H1 (cell line): ENCODE results near the gene ENTPD8. TPM values are rescaled to one million over a fixed set of nuclear protein-coding genes. Genes with fewer than 3 reads are reported as not detected.

Experiments used
- CTCF ChIA-PET: fragments of 300-600 bp; sonication (Branson Sonifier 250); formaldehyde crosslinking; loops from one replicate; lab custom pipeline; 2021; ENCODE audit not compliant: partially characterized antibody; lab: Charles Lee
- POLR2A ChIA-PET: fragments of 300-600 bp; sonication (Branson Sonifier 250); formaldehyde crosslinking; loops from one replicate; lab custom pipeline; 2021; ENCODE audit warnings: inconsistent platforms; ENCODE audit not compliant: partially characterized antibody; lab: Charles Lee
- DNase-seq, 2 experiments: peaks; one replicate each; pipeline versions ENCODE4 v3.0.0 to v3.0.0-alpha.2; 2010 to 2022; ENCODE audit warnings: low spot score in 2 of 2, low read depth in 1 of 2, mixed read lengths in 1 of 2
- FAIRE-seq: peaks from 2 replicates; lab custom pipeline; 2011; peaks lifted over from hg19 to GRCh38; lab: Jason Lieb, UNC
- H2AFZ ChIP-seq: 2 replicates; pipeline ENCODE4 v1.8.1; 2012; ENCODE audit warnings: low read length, inconsistent platforms
- H2AK5ac ChIP-seq: 2 replicates; pipeline ENCODE4 v1.6.1; 2013; ENCODE audit warnings: low read depth, low read length
- H2BK120ac ChIP-seq: replicated peaks from 2 replicates; pipeline ENCODE3; 2013; ENCODE audit warnings: low read depth, low read length, inconsistent platforms
- H2BK12ac ChIP-seq: 2 replicates; pipeline ENCODE4 v1.6.1; 2013; ENCODE audit warnings: low read depth, low read length
- H2BK15ac ChIP-seq: 2 replicates; pipeline ENCODE4 v1.6.1; 2013; ENCODE audit warnings: low read length
- H2BK20ac ChIP-seq: 2 replicates; pipeline ENCODE4 v1.6.1; 2013; ENCODE audit warnings: low read length
- H2BK5ac ChIP-seq: 2 replicates; pipeline ENCODE4 v1.6.1; 2013; ENCODE audit warnings: low read depth, low read length
- H3K14ac ChIP-seq: 2 replicates; pipeline ENCODE4 v1.6.1; 2013; ENCODE audit warnings: inconsistent platforms; ENCODE audit not compliant: insufficient read length
- H3K18ac ChIP-seq: 2 replicates; pipeline ENCODE4 v1.6.1; 2013; ENCODE audit warnings: low read length; ENCODE audit errors: extremely low read depth
- H3K23ac ChIP-seq: 2 replicates; pipeline ENCODE4 v1.6.1; 2013; ENCODE audit warnings: inconsistent platforms; ENCODE audit not compliant: insufficient read length
- H3K23me2 ChIP-seq: 2 replicates; pipeline ENCODE4 v1.6.1; 2013; ENCODE audit warnings: low read depth, low read length
- H3K27ac ChIP-seq: 2 replicates; pipeline ENCODE4 v1.6.1; 2011; ENCODE audit warnings: low read depth, low read length, inconsistent platforms
- H3K27me3 ChIP-seq, 4 experiments: replicated peaks in 1 of 4; 1 replicate in 1 of 4; 2 replicates in 3 of 4; pipeline versions ENCODE4 v1.6.1 to v1.8.1; 2011 to 2013; ENCODE audit warnings: low read length in 3 of 4, mild to moderate bottlenecking in 3 of 4, inconsistent platforms in 2 of 4, mixed read lengths in 2 of 4, moderate library complexity in 1 of 4; ENCODE audit not compliant: control insufficient read depth in 3 of 4, insufficient read depth in 3 of 4; ENCODE audit errors: extremely low read depth in 1 of 4
- H3K36me3 ChIP-seq, 4 experiments: 2 replicates each; pipeline versions ENCODE4 v1.6.1 to v1.8.1; 2011 to 2013; ENCODE audit warnings: mild to moderate bottlenecking in 4 of 4, low read length in 3 of 4, moderate library complexity in 2 of 4, control low read depth in 1 of 4, inconsistent platforms in 1 of 4; ENCODE audit not compliant: insufficient read depth in 4 of 4, control insufficient read depth in 2 of 4
- H3K4ac ChIP-seq: replicated peaks from 2 replicates; pipeline ENCODE3; 2013; ENCODE audit warnings: low read length, low read depth, mixed read lengths, inconsistent platforms; ENCODE audit not compliant: insufficient read length
- H3K4me1 ChIP-seq, 4 experiments: replicated peaks in 1 of 4; 1 replicate in 1 of 4; 2 replicates in 3 of 4; pipeline versions ENCODE4 v1.6.1 to v1.8.1; 2011 to 2013; ENCODE audit warnings: low read length in 3 of 4, inconsistent platforms in 2 of 4, mixed read lengths in 1 of 4; ENCODE audit not compliant: insufficient read depth in 4 of 4, control insufficient read depth in 3 of 4
- H3K4me2 ChIP-seq, 2 experiments: 2 replicates each; pipeline versions ENCODE4 v1.6.1 to v1.8.1; 2011 to 2013; ENCODE audit warnings: low read depth in 2 of 2, low read length in 2 of 2, control low read depth in 1 of 2, inconsistent platforms in 1 of 2, mild to moderate bottlenecking in 1 of 2; ENCODE audit not compliant: insufficient read depth in 1 of 2
- H3K4me3 ChIP-seq, 4 experiments: fragments of 200-600, 300-600 bp in 1 of 4; sonication (generic), shearing (Covaris generic), sonication (Bioruptor Twin) in 1 of 4; 2 replicates each; pipeline versions ENCODE4 v1.5.1 to v1.8.1; 2011 to 2016; ENCODE audit warnings: low read length in 4 of 4, low read depth in 3 of 4, control low read depth in 2 of 4, inconsistent platforms in 2 of 4, mild to moderate bottlenecking in 2 of 4, mixed read lengths in 1 of 4, moderate library complexity in 1 of 4; ENCODE audit not compliant: insufficient read depth in 2 of 4; ENCODE audit errors: extremely low read depth in 1 of 4
- H3K56ac ChIP-seq: replicated peaks from 2 replicates; pipeline ENCODE3; 2013; ENCODE audit warnings: low read depth, mild to moderate bottlenecking, mixed read lengths, low read length, inconsistent platforms; ENCODE audit not compliant: insufficient read length
- H3K79me1 ChIP-seq: 2 replicates; pipeline ENCODE4 v1.6.1; 2013; ENCODE audit warnings: low read depth, low read length, control low read depth
- H3K79me2 ChIP-seq, 2 experiments: 2 replicates each; pipeline versions ENCODE4 v1.6.1 to v1.8.1; 2012 to 2013; ENCODE audit warnings: low read length in 2 of 2, mild to moderate bottlenecking in 2 of 2, inconsistent platforms in 1 of 2; ENCODE audit not compliant: insufficient read depth in 2 of 2, control insufficient read depth in 1 of 2
- H3K9ac ChIP-seq, 4 experiments: replicated peaks in 1 of 4; 1 replicate in 1 of 4; 2 replicates in 3 of 4; pipeline versions ENCODE4 v1.6.1 to v1.8.1; 2011 to 2013; ENCODE audit warnings: low read depth in 3 of 4, low read length in 3 of 4, control low read depth in 2 of 4, mild to moderate bottlenecking in 2 of 4, moderate library complexity in 2 of 4, inconsistent platforms in 1 of 4; ENCODE audit errors: extremely low read depth in 1 of 4
- H3K9me3 ChIP-seq, 2 experiments: 2 replicates each; pipeline versions ENCODE4 v1.6.1 to v1.8.1; 2012 to 2013; ENCODE audit warnings: mild to moderate bottlenecking in 2 of 2, moderate library complexity in 2 of 2, control low read depth in 1 of 2, inconsistent platforms in 1 of 2, low read depth in 1 of 2, low read length in 1 of 2, mixed read lengths in 1 of 2; ENCODE audit not compliant: insufficient read depth in 2 of 2
- H4K20me1 ChIP-seq, 2 experiments: replicated peaks in 1 of 2; 2 replicates each; pipeline versions ENCODE3 to v1.8.1; 2011 to 2013; ENCODE audit warnings: inconsistent platforms in 2 of 2, low read length in 2 of 2, mild to moderate bottlenecking in 1 of 2; ENCODE audit not compliant: insufficient read depth in 2 of 2, control insufficient read depth in 1 of 2
- H4K5ac ChIP-seq: 2 replicates; pipeline ENCODE4 v1.6.1; 2013; ENCODE audit warnings: low read length, low read depth, mixed read lengths, inconsistent platforms; ENCODE audit not compliant: insufficient read length
- H4K8ac ChIP-seq: 2 replicates; pipeline ENCODE4 v1.8.0; 2013; ENCODE audit warnings: mild to moderate bottlenecking, moderate library complexity, low read length, inconsistent platforms; ENCODE audit not compliant: insufficient read depth; ENCODE audit errors: extremely low read depth
- H4K91ac ChIP-seq: replicated peaks from 2 replicates; pipeline ENCODE3; 2013; ENCODE audit warnings: low read length, mixed read lengths, inconsistent platforms; ENCODE audit not compliant: insufficient read length
- CTCF ChIP-seq, 3 experiments: IDR thresholded peaks; 1 replicate in 2 of 3; 2 replicates in 1 of 3; pipeline versions ENCODE4 v1.5.1 to v1.6.1; 2011; ENCODE audit warnings: low read length in 3 of 3, mild to moderate bottlenecking in 3 of 3, inconsistent platforms in 2 of 3, low read depth in 1 of 3, moderate library complexity in 1 of 3; ENCODE audit not compliant: insufficient read depth in 1 of 3; ENCODE audit errors: control extremely low read depth in 1 of 3
- HDAC6 ChIP-seq: IDR thresholded peaks from one replicate; pipeline ENCODE4 v1.7.1; 2012; ENCODE audit warnings: low read depth, mild to moderate bottlenecking, inconsistent platforms, low read length, moderate library complexity
- KDM1A ChIP-seq: fragments of 200-600, 300-600 bp; sonication (generic); IDR thresholded peaks from 2 replicates; pipeline ENCODE4 v1.7.1; 2016; ENCODE audit warnings: mild to moderate bottlenecking, low read length, borderline replicate concordance
- SAP30 ChIP-seq: fragments of 300-600 bp; sonication (generic); IDR thresholded peaks from 2 replicates; pipeline ENCODE4 v1.7.1; 2012; ENCODE audit warnings: low read length, moderate library complexity, mild to moderate bottlenecking, inconsistent platforms; ENCODE audit not compliant: insufficient read depth, insufficient replicate concordance
- SRF ChIP-seq: IDR thresholded peaks from 2 replicates; pipeline ENCODE4 v1.6.1; 2011; ENCODE audit warnings: mild to moderate bottlenecking, low read depth, low read length, moderate library complexity
- SUZ12 ChIP-seq: fragments of 200-600 bp; sonication (generic); IDR thresholded peaks from 2 replicates; pipeline ENCODE4 v1.6.1; 2012; ENCODE audit warnings: mild to moderate bottlenecking, inconsistent platforms, low read length, moderate library complexity, mixed read lengths
- WGBS, 2 experiments: shearing (Covaris generic) in 1 of 2; methylation state at CpG; one replicate each; pipeline versions ENCODE4 v1.1.6 to v1.1.7; 2013 to 2015; ENCODE audit warnings: low lambda C conversion rate in 2 of 2, mixed read lengths in 2 of 2, inconsistent platforms in 1 of 2, low coverage in 1 of 2, missing lambda C conversion rate in 1 of 2; ENCODE audit not compliant: insufficient replicate concordance in 2 of 2, insufficient coverage in 1 of 2, insufficient read length in 1 of 2; ENCODE audit errors: extremely low coverage in 1 of 2, missing lambda C conversion rate in 1 of 2; 5-methylcytosine and 5-hydroxymethylcytosine counted together
- polyA plus RNA-seq, 7 experiments: library from polyadenylated mRNA; depleted of rRNA in 3 of 7; stranded (reverse) in 5 of 7; unstranded in 2 of 7; fragments of >200 nt in 5 of 7; fragments of 200-250 nt in 2 of 7; gene quantifications; 1 replicate in 5 of 7; 2 replicates in 1 of 7; 4 replicates in 1 of 7; pipeline versions ENCODE4 v1.2.1 to v1.2.3, GENCODE V29; 2011 to 2013; ENCODE audit warnings: missing spikeins in 2 of 7, mixed read lengths in 2 of 7
- total RNA-seq: library from RNA; stranded (reverse); fragmentation: NEBNext Ultra II Directional; extraction: Animal tissue kit (Norgen Biotek cat#: 25700); gene quantifications from 2 replicates; pipeline ENCODE4 v1.2.1, GENCODE V29; 2021

ENTPD8 gene
- total and polyA plus RNA-seq, 2 of the 8 experiments (the other 6 are each of a cell fraction or from before 2014, with no cell fraction given) = 0.48 to 0.51 TPM

DNA sequence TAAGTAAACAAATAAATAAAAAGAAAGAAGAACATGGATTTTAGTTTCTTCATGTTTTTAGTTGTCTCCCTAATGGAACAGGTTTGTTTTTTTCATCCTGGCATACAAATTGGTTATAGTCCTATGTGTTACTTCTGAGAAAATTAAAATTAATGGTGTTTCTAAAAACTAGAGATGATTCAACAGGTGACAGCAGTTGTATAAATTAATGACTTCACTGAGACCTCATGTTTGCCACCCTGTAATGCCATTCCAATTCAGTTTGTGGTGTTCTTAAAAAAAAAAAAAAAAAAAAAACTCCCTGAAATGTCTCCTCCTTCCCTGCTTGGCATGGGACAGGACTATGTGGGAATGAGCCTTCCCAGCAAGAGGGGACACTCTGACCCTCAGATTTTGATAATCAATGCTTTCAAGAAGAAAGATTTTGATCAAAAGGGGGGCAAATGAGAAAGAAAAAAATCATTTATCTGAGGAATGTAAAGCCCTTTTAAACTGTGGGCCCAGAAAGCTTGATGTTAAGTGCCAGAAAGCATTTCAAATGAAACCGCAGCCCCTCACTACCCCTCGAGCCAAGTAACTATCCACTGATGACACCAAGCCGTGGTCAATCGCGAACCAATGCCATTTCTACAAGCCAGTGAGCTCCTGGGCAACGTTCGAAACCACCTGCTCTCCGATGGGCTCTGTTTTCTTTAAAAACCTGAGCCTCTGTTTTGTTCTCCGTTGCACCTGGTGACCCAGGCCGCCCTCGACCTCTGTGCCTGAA lies 19.1 kb downstream of the ENTPD8 start:
- Histone ChIP-seq H3K36me3 (no peaks in the 10 kb centered on the region), H3K79me2 (peaks cover 0 to 5% of the 10 kb centered on the region in 2 experiments; a peak in 1 of 4 replicates), H3K23me2 (peaks cover 9% of the 10 kb centered on the region; the same call in 1 of the 2 replicates), H3K4me3 (peak overlapping the region; percentile 70 to 84 (median 80)), H2AFZ (peak overlapping the region; percentile 81), H4K8ac (no peak overlapping the region), H4K20me1 (peaks cover 0 to 1% of the 10 kb centered on the region in 2 experiments), H2AK5ac (no peak overlapping the region), H2BK15ac (no peak overlapping the region), H3K4ac (no peak overlapping the region), H4K5ac (no peak overlapping the region), H2BK20ac (no peak overlapping the region), H3K23ac (no peak overlapping the region), H3K9me3 (no peaks in the 10 kb centered on the region), H2BK5ac (no peak overlapping the region), H3K27ac (no peak overlapping the region), H3K4me1 (peaks cover 0 to 2% (median 0%) of the 10 kb centered on the region in 4 experiments; a peak in 1 of 7 replicates), H3K18ac (peak overlapping the region; percentile 51), H2BK12ac (no peak overlapping the region), H3K27me3 (peaks cover 0 to 13% (median 2%) of the 10 kb centered on the region in 4 experiments; a peak in 4 of 7 replicates), H3K79me1 (peaks cover 3% of the 10 kb centered on the region; the same call in 1 of the 2 replicates), H3K9ac (peak overlapping the region; percentile 25 to 59 (median 32); a peak in 5 of 7 replicates), H3K4me2 (peak overlapping the region; percentile 92 to 98), H4K91ac (no peak overlapping the region), H3K14ac (no peak overlapping the region), H3K56ac (no peak overlapping the region), H2BK120ac (no peak overlapping the region)
- DNase-seq = no peak
- WGBS, 2 experiments = 10% methylated on average over 11 of the region's 11 CpGs; no CpG with 5 or more reads in 1 of the 2 experiments
- no peak for FAIRE-seq
- ChIA-PET CTCF (interaction anchor here (0.8 to 2.4 kb wide), 10 partner anchors 10 to 123 kb away, joined by 3 to 8 read pairs (median 4); no protein-coding TSS in a partner anchor), POLR2A (interaction anchor here (0.6 to 2.1 kb wide), 5 partner anchors 9 to 142 kb away, joined by 3 to 11 read pairs (median 8); no protein-coding TSS in a partner anchor)
- no peak for TF ChIP-seq CTCF (IDR thresholded peaks at IDR 0.05; ENCODE audit: control extremely low read depth in 1 of 3, insufficient read depth in 1 of 3, low read depth in 1 of 3, low read length in 3 of 3)
- no peak for TF ChIP-seq SUZ12
- TF ChIP-seq KDM1A = no peak
- TF ChIP-seq HDAC6 = no peak
- no peak for TF ChIP-seq SAP30
- TF ChIP-seq SRF = no peak
